GM23248 (cell line): ENCODE data around the gene KLRC3. TPM values are rescaled to one million over a fixed set of nuclear protein-coding genes. Genes with fewer than 3 reads are reported as not detected.
"Not testable (repeated sequence)": the region's sequence is repeated elsewhere in the genome, so short reads cannot be mapped to it uniquely, and the experiment has no call there.

Source experiments
- DNase-seq: peaks from one replicate; pipeline ENCODE4 v3.0.0-alpha.2; 2015
- H2AFZ ChIP-seq: fragments of 200-600 bp; sonication (generic); 2 replicates; pipeline ENCODE4 v1.6.1; 2016; ENCODE audit warnings: antibody characterized with exemption
- H3F3A ChIP-seq: fragments of 200-600 bp; sonication (generic); 2 replicates; pipeline ENCODE4 v1.6.1; 2016; ENCODE audit warnings: mild to moderate bottlenecking, antibody characterized with exemption, mixed run types; ENCODE audit not compliant: insufficient read depth
- H3K27ac ChIP-seq: fragments of 200-600 bp; sonication (generic); 2 replicates; pipeline ENCODE4 v1.5.1; 2016; ENCODE audit warnings: mild to moderate bottlenecking
- H3K27me3 ChIP-seq: fragments of 200-600 bp; sonication (generic); replicated peaks from 2 replicates; pipeline ENCODE4 v1.6.1; 2016; ENCODE audit warnings: mild to moderate bottlenecking; ENCODE audit not compliant: insufficient read depth
- H3K36me3 ChIP-seq: fragments of 200-600 bp; sonication (generic); 2 replicates; pipeline ENCODE4 v1.6.1; 2016; ENCODE audit warnings: low read depth, mild to moderate bottlenecking
- H3K4me1 ChIP-seq: fragments of 200-600 bp; sonication (generic); 2 replicates; pipeline ENCODE4 v1.6.1; 2016; ENCODE audit warnings: mild to moderate bottlenecking; ENCODE audit not compliant: insufficient read depth
- H3K4me2 ChIP-seq: fragments of 200-600 bp; sonication (generic); one replicate; pipeline ENCODE4 v1.6.1; 2016; ENCODE audit warnings: mild to moderate bottlenecking; ENCODE audit not compliant: unreplicated experiment
- H3K4me3 ChIP-seq: fragments of 200-600 bp; sonication (generic); 2 replicates; pipeline ENCODE4 v1.5.1; 2016; ENCODE audit warnings: mild to moderate bottlenecking
- H3K79me2 ChIP-seq: fragments of 200-600 bp; sonication (generic); 2 replicates; pipeline ENCODE4 v1.6.1; 2016; ENCODE audit warnings: mild to moderate bottlenecking; ENCODE audit not compliant: insufficient read depth
- H3K9ac ChIP-seq: fragments of 200-600 bp; sonication (generic); 2 replicates; pipeline ENCODE4 v1.6.1; 2016; ENCODE audit warnings: mild to moderate bottlenecking
- H3K9me2 ChIP-seq: fragments of 200-600 bp; sonication (generic); 2 replicates; pipeline ENCODE4 v1.6.1; 2016; ENCODE audit warnings: mixed run types, mild to moderate bottlenecking, moderate library complexity; ENCODE audit not compliant: insufficient read depth
- H3K9me3 ChIP-seq: fragments of 200-600 bp; sonication (generic); one replicate; pipeline ENCODE4 v1.6.1; 2017; ENCODE audit warnings: low read depth
- H4K20me1 ChIP-seq: fragments of 200-600 bp; sonication (generic); 2 replicates; pipeline ENCODE4 v1.6.0; 2016; ENCODE audit not compliant: insufficient read depth
- EZH2 ChIP-seq: fragments of 200-600 bp; sonication (generic); IDR thresholded peaks from 2 replicates; pipeline ENCODE4 v1.6.1; 2018; ENCODE audit warnings: antibody characterized with exemption, mild to moderate bottlenecking; ENCODE audit not compliant: insufficient read depth, poor library complexity, severe bottlenecking
- EZH2phosphoT487 ChIP-seq: fragments of 200-600 bp; sonication (generic); IDR thresholded peaks from 2 replicates; pipeline ENCODE4 v1.6.1; 2018; ENCODE audit warnings: antibody characterized with exemption, moderate library complexity, mild to moderate bottlenecking, low read depth; ENCODE audit not compliant: insufficient read depth
- WGBS, 2 experiments: methylation state at CpG; one replicate each; pipeline ENCODE4 v1.1.6; 2015 to 2017; ENCODE audit warnings: low lambda C conversion rate in 2 of 2, low coverage in 1 of 2; ENCODE audit errors: missing lambda C conversion rate in 2 of 2; 5-methylcytosine and 5-hydroxymethylcytosine counted together
- in situ Hi-C: fragments of 300-500 bp; cut with MboI; formaldehyde crosslinking; loops from 2 replicates; pipeline ENCODE4 v1.15.0; 2020
- polyA plus RNA-seq: library from polyadenylated mRNA; unstranded; fragments of >200 nt; fragmentation: Nextera tagmentation; extraction: Ambion mirVana; gene quantifications from 2 replicates; pipeline ENCODE4 v1.2.1, GENCODE V29; 2016
- total RNA-seq: library from RNA; depleted of rRNA; stranded (reverse); fragments of >200 nt; shearing (Covaris generic); gene quantifications from 2 replicates; pipeline ENCODE4 v1.2.3, GENCODE V29; 2014

The KLRC3 gene
- total and polyA plus RNA-seq, 2 experiments from 2014 or later: not detected

DNA sequence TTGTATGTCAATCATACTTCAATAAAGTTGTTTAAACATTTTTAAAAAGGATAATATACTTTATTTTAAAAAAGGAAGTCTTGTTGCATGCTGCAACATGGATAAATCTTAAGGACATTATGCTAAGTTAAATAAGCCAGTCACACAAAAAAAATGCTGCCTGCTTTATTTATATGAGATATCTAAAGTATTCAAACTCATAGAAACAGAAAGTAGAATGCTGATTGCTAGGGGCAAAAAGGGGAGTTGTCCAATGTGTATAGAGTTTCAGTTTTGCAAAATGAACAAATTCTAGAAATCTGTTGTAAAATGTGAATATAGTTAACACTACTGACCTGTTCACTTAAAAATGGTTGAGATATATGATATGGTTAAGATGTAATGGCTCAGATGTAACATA is 19.6 kb downstream of the KLRC3 start:
- H3K79me2 ChIP-seq: no peaks in the 10 kb centered on the region
- no peak overlapping the region for H2AFZ ChIP-seq
- in situ Hi-C loops: no loop called here
- no peak overlapping the region for H3K4me2 ChIP-seq
- TF ChIP-seq EZH2: no peak
- TF ChIP-seq EZH2phosphoT487: no peak
- H3F3A ChIP-seq: no peaks in the 10 kb centered on the region
- no peak overlapping the region for H3K27ac ChIP-seq
- H3K9ac ChIP-seq: no peak overlapping the region
- H3K9me3 ChIP-seq: no peaks in the 10 kb centered on the region
- H3K4me1 ChIP-seq: 0 out of 2 replicates have a peak, but pooled peaks cover under 1% of the 10 kb centered on the region
- DNase-seq: no peak
- H3K9me2 ChIP-seq: no peaks in the 10 kb centered on the region
- no peaks in the 10 kb centered on the region for H4K20me1 ChIP-seq
- H3K36me3 ChIP-seq: no peaks in the 10 kb centered on the region
- H3K27me3 ChIP-seq: no peaks in the 10 kb centered on the region
- no peak overlapping the region for H3K4me3 ChIP-seq

DNA sequence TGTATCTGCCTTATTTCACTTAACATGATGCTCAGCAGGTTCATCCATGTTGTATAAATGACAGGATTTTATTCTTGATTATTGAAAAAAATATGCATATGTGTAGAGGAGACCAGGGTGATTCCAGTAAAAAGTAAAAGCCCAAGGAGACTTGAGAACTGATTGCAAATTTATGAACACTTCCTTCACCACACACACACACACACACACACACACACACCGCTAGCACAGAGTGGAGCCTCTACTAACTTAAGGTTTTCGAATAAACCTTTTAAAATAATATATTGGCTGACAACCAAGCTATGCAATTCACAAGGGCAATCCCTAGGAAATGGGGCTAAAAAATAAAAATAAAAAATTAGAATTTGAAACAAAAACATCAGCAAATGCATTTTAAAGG is 22.2 kb downstream of the KLRC3 start:
- H3K36me3 ChIP-seq: no peaks in the 10 kb centered on the region
- peaks cover 6% of the 10 kb centered on the region for H3K4me1 ChIP-seq
- in situ Hi-C loops: no loop called here
- no peak overlapping the region for H3K4me3 ChIP-seq
- no peak overlapping the region for H3K4me2 ChIP-seq
- H3K9ac ChIP-seq: no peak overlapping the region
- TF ChIP-seq EZH2: no peak
- TF ChIP-seq EZH2phosphoT487: no peak
- no peaks in the 10 kb centered on the region for H3K79me2 ChIP-seq
- H3K9me3 ChIP-seq: no peaks in the 10 kb centered on the region
- no peaks in the 10 kb centered on the region for H3K9me2 ChIP-seq
- H3K27me3 ChIP-seq: no peaks in the 10 kb centered on the region
- no peaks in the 10 kb centered on the region for H3F3A ChIP-seq
- H3K27ac ChIP-seq: no peak overlapping the region
- WGBS, 2 experiments: 90 to 93% methylated on average over 2 of the region's 2 CpGs
- H2AFZ ChIP-seq: no peak overlapping the region
- DNase-seq: no peak
- no peaks in the 10 kb centered on the region for H4K20me1 ChIP-seq

DNA sequence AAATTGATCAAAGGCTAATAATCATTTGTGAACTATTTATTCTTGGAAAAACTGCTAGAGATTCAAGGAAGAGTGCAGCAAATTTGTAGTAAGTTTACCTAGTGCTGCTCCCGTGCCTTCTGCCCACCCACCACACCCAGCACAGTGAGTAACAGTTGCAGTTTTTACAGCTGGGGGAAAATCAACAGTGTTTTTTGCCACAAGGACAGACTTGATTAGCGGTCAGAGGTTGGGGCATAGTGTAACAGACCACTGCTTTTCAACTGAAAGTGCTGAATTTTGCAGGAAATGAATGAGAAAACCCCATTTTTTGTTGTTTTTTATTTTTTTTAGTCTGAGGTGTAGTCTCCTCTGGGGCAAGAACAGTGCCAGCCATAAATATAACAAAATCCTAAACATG is 23.1 kb downstream of the KLRC3 start:
- Histone ChIP-seq H3K27me3 (no peaks in the 10 kb centered on the region), H3K4me1 (peaks cover 15% of the 10 kb centered on the region), H3K79me2 (no peaks in the 10 kb centered on the region), H2AFZ (no peak overlapping the region), H3K9me3 (no peaks in the 10 kb centered on the region), H4K20me1 (no peaks in the 10 kb centered on the region), H3K4me3 (no peak overlapping the region), H3K4me2 (no peak overlapping the region), H3K36me3 (no peaks in the 10 kb centered on the region), H3K9ac (no peak overlapping the region), H3K27ac (no peak overlapping the region), H3K9me2 (no peaks in the 10 kb centered on the region), H3F3A (no peaks in the 10 kb centered on the region)
- DNase-seq: no peak
- 54 to 75% methylated on average over 2 of the region's 2 CpGs for WGBS, 2 experiments
- TF ChIP-seq EZH2 (no peak), EZH2phosphoT487 (no peak)
- in situ Hi-C loops: no loop called here

DNA sequence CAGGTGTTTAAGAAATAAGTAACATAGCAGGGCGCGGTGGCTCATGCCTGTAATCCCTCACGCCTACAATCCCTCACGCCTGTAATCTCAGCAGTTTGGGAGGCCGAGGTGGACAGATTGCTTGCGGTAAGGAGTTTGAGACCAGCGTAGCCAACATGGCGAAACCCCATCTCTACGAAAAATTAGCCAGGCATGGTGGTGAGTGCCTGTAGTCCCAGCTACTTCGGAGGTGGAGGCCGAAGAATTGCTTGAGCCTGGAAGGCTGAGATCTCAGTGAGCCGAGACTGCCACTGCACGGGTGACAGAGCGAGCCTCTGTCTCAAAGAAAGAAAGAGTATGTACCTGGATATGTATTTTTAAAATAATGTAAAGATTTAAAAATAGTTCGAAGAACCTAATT is 24.2 kb downstream of the KLRC3 start:
- H3F3A ChIP-seq, H3K36me3 ChIP-seq, DNase-seq, H2AFZ ChIP-seq, H3K79me2 ChIP-seq, H3K27me3 ChIP-seq, H3K9me2 ChIP-seq, H3K27ac ChIP-seq, H4K20me1 ChIP-seq, H3K4me2 ChIP-seq, H3K9me3 ChIP-seq, H3K4me3 ChIP-seq, H3K9ac ChIP-seq, in situ Hi-C loops: not testable (repeated sequence)
- WGBS, 2 experiments: 81 to 84% methylated on average over 14 to 15 of the region's 15 CpGs
- H3K4me1 ChIP-seq: peaks cover 23% of the 10 kb centered on the region

DNA sequence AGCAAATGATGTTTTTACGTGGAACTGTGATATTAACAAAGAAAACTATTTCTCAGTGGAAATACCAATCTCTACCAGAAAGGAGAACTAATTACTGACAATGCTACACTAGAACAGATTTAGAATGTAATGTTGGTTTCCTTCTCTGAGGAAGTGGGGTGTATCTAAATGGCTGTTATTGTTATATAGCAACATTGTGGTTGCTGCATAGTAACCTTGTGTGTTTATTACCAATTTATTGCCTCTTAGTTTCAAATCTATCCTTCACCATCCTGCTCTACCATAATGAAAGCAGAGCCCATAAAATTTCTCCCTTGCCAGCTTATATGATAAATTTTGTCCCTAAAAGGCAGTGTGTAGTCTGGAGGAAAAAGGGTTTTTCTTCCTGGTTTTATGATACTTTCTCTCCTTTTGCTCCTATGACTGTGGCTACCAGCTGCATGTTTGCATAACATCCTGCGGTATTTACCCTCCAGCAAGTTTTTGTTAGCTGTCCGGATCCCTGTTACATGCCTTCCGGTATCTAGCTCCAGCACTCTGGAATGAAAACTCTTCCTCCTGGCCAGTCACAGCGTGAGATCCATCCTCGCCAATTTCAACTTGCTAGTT is 24.9 kb downstream of the KLRC3 start:
- 0 out of 2 replicates have a peak overlapping the region, but pooled peaks have one; percentile 16 for H3K27ac ChIP-seq

DNA sequence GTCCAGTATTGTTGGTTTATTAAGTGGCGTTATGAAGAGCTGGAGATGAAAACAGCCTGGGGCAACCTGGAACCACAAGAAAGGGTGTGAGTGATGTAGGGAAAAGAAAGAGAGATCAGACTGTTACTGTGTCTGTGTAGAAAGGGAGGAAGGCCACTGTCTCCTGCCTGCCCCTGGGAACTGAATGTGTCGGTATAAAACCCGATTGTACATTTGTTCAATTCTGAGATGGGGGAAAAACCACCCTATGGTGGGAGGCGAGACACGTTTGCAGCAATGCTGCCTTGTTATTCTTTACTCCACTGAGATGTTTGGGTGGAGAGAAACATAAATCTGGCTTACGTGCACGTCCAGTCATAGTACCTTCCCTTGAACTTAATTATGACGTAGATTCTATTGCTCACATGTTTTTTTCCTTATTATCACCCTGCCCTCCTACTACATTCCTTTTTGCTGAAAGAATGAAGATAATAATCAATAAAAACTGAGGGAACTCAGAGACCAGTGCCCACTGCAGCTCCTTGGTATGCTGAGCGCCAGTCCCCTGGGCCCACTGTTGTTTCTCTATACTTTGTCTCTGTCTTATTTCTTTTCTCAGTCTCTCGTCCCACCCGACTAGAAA is 25.8 kb downstream of the KLRC3 start:
- H3K27me3 ChIP-seq, H3K9me2 ChIP-seq, H3K4me2 ChIP-seq, H3K36me3 ChIP-seq, H2AFZ ChIP-seq, H3K9ac ChIP-seq, H3K4me3 ChIP-seq, H4K20me1 ChIP-seq, H3F3A ChIP-seq, in situ Hi-C loops, DNase-seq, H3K27ac ChIP-seq, H3K9me3 ChIP-seq, H3K79me2 ChIP-seq: not testable (repeated sequence)
- 84% methylated on average over 11 of the region's 11 CpGs for WGBS, 2 experiments
- H3K4me1 ChIP-seq: peaks cover 23% of the 10 kb centered on the region

More for the DNA sequence above, 24.9 kb downstream of the KLRC3 start:
- no peak for TF ChIP-seq EZH2phosphoT487
- TF ChIP-seq EZH2: no peak
- peak overlapping the region; percentile 18; the same call in 1 of the 2 replicates for H2AFZ ChIP-seq
- H4K20me1 ChIP-seq: no peaks in the 10 kb centered on the region
- no peaks in the 10 kb centered on the region for H3K36me3 ChIP-seq
- H3K4me1 ChIP-seq: peaks cover 23% of the 10 kb centered on the region
- no peaks in the 10 kb centered on the region for H3K9me3 ChIP-seq
- no peak overlapping the region for H3K4me3 ChIP-seq
- no peaks in the 10 kb centered on the region for H3F3A ChIP-seq
- H3K9ac ChIP-seq: no peak overlapping the region
- H3K4me2 ChIP-seq: no peak overlapping the region
- peak; percentile 52 for DNase-seq
- in situ Hi-C loops: no loop called here
- H3K9me2 ChIP-seq: no peaks in the 10 kb centered on the region
- H3K79me2 ChIP-seq: no peaks in the 10 kb centered on the region
- 86 to 90% methylated on average over 6 of the region's 6 CpGs for WGBS, 2 experiments
- no peaks in the 10 kb centered on the region for H3K27me3 ChIP-seq
